ENCODE data around the gene OAF.

The OAF gene

DNA sequence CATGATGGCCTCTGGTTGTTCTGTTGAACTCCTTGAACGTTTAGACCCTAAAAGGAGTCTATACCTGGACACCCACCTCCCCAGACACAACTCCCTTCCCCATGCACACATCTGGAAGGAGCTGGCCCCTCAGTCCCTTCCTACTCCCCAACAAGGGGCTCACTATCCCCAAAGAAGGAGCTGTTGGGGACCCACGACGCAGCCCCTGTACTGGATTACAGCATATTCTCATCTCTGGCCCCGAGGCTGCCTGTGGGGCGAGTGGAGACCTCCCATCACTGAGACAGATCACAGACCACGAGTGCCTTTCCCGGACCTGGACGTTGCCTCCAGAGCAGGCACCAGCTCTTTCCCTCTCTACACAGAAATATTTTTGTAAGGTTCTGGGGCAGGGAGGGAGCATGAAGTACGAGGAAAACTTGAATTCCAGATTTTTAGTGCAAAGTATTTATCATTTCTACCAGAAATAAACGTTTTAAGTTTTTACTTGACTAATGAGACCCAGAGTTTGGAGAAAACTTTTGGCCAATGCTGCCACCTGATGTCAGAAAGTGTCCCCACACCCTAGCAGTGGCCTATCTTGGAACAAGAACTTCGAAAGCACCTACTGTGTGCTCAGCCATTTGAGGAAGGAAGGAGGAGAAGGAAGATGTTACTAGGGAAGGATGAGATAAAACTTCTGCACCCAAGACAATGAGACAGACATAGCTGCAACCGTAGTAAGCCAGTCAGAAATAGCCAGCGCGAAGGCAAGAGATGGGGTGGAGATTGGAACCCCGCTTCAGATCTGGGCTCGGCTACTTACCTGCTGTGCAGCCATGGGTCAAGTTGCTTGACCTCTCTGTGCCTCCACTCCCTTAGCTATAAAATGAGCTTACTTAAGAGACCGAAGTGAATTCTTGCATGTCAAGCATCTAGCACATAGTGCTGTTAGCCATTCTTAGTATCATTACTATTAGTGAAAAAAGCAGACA is 18.9 kb downstream of the OAF start:
- no peak for DNase-seq (ENCODE audit: low read depth)
- H3K4me3 ChIP-seq (ENCODE audit: low read depth, low read length): no peak overlapping the region
- TF ChIP-seq, protein P1, sequence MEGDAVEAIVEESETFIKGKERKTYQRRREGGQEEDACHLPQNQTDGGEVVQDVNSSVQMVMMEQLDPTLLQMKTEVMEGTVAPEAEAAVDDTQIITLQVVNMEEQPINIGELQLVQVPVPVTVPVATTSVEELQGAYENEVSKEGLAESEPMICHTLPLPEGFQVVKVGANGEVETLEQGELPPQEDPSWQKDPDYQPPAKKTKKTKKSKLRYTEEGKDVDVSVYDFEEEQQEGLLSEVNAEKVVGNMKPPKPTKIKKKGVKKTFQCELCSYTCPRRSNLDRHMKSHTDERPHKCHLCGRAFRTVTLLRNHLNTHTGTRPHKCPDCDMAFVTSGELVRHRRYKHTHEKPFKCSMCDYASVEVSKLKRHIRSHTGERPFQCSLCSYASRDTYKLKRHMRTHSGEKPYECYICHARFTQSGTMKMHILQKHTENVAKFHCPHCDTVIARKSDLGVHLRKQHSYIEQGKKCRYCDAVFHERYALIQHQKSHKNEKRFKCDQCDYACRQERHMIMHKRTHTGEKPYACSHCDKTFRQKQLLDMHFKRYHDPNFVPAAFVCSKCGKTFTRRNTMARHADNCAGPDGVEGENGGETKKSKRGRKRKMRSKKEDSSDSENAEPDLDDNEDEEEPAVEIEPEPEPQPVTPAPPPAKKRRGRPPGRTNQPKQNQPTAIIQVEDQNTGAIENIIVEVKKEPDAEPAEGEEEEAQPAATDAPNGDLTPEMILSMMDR (IDR thresholded peaks at IDR 0.05; ENCODE audit: low read depth, low read length, missing control alignments): peak; percentile 79
- in situ Hi-C loops (cut with HindIII; ENCODE audit: low sequenced_read_pairs): no loop called here

DNA sequence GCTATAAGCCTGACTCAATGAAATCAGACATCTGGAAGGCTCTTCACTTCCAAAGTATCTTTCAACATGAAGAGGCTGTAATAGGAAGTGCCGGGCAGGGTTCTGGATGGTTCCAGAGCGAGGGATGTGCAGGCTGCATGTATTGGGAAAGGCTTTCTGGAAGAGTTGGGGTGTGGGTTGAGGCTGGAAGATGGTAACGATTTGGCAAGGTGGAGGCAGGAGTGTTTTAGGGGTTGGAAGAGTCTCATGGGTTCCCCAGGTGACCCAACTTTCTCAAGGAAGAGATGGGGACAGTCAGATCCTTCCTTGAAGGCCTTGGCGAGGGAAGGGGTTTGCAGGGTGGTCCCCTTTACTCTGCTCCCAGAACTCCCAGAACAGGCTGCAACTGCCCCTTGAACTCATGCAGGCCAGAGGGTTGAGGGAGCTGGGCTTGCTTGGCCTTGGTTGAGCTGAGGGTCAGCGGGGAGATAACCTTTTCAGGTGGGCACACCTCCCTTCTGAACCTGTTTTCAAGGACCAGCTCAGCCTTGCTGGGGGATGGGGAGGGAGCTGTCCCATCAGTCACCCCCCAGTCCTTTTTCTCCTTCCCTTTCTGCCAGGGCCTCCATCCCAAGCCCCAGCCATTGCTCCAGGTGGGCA is 19.7 kb downstream of the OAF start:
- TF ChIP-seq, protein P1 (IDR thresholded peaks at IDR 0.05; ENCODE audit: low read depth, low read length, missing control alignments): no peak
- in situ Hi-C loops (cut with HindIII; ENCODE audit: low sequenced_read_pairs): no loop called here
- no peak for DNase-seq (ENCODE audit: low read depth)

DNA sequence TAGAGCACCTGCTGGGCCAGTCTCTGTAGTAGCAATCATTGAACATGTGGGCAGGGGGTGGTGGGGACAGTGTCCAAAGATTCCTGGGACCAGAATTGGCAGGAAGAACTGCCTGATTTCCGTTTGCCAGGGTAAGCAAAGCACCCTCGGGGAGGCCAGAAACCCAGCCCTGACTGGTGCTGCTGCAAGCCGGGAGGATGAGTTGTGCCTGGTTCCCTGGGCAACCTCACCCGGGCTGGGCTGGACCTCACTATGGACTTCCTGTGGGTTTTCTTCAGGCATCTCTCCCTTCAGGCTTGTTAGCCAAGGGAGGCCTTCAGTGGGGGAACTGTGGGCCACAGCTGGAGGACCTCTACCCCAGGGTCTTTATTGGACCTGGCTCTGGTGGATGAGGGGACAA is 21.1 kb downstream of the OAF start:
- no peak for DNase-seq (ENCODE audit: low read depth)
- TF ChIP-seq, protein P1 (IDR thresholded peaks at IDR 0.05; ENCODE audit: low read depth, low read length, missing control alignments): no peak
- H3K4me3 ChIP-seq (ENCODE audit: low read depth, low read length): no peak overlapping the region
- in situ Hi-C loops (cut with HindIII; ENCODE audit: low sequenced_read_pairs): no loop called here

More for the DNA sequence above, 19.7 kb downstream of the OAF start:
- no peak overlapping the region for H3K4me3 ChIP-seq (ENCODE audit: low read depth, low read length)

DNA sequence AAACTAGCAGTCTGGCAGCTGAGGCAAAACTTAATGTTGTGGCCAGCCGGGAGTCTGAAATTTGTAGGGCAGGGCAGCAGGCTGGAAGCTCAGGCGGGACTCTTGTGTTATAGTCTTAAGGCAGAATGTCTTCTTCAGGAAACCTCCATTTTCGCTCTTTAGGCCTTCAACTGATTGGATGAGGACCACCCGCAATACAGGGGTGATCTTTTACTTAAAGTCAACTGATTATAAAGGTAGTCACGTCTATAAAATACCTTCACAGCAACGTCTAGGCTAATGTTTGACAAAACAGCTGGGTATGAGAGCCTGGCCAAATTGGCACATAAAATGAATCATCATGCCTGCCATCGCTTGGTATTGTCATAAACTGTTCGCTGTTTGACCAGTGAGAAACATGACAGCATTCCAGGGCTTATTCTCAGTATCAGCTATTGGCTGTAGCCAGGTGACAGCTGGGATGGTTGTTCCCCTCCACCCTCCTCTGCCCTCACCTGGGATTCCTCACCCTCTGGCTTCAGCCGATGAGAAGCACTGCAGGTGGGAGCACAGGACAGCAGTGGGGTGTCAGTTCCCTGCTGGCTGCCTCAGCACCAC is 22.5 kb downstream of the OAF start:
- TF ChIP-seq, protein P1 (IDR thresholded peaks at IDR 0.05; ENCODE audit: low read depth, low read length, missing control alignments): no peak
- no peak overlapping the region for H3K4me3 ChIP-seq (ENCODE audit: low read depth, low read length)
- in situ Hi-C loops (cut with HindIII; ENCODE audit: low sequenced_read_pairs): no loop called here
- no peak for DNase-seq (ENCODE audit: low read depth)

DNA sequence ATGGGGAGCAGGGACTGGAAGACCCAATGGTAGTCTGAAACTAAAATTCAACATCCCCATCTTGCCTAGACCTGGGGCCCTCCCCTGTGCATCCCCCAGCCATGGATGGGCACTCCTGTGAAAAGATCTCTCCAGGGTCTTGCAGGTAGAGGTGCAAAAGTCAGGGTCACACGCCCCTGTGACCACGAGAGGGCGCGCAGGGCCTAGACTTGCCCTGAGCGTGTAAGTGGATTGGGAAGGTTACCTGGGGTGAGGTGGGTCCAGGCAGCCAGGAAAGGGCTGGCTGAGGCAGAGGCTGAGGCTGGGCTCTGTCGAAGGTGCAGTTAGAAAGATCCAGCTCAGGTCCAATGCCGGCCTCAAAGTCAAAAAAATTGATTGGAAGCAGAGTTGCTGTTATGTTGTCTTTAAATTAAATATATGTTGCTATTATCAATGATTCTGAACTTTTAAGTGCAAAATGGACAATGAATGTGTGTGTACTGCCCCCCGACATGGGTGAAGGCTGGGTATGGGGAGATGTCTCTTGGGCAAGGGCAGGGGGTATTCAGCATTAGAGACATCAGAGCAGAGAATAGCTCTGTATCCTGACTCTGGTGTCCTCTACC is 24.3 kb downstream of the OAF start:
- in situ Hi-C loops (cut with HindIII; ENCODE audit: low sequenced_read_pairs): no loop called here
- H3K4me3 ChIP-seq (ENCODE audit: low read depth, low read length): no peak overlapping the region
- no peak for DNase-seq (ENCODE audit: low read depth)
- TF ChIP-seq, protein P1 (IDR thresholded peaks at IDR 0.05; ENCODE audit: low read depth, low read length, missing control alignments): peak; percentile 86

All from astrocyte of the cerebellum (primary cell).